ENCODE data around the gene NUAK2. TPM values are rescaled to one million over a fixed set of nuclear protein-coding genes. Genes with fewer than 3 reads are reported as not detected.
"Not testable (repeated sequence)": the region's sequence is repeated elsewhere in the genome, so short reads cannot be mapped to it uniquely, and the experiment has no call there.

NUAK2 gene
- 1.8 and 2.2 TPM in 2 replicates for total RNA-seq (2014; rRNA removed; shearing (Covaris generic))
- 4.7 TPM in 2 replicates for polyA plus RNA-seq (2015; cell fraction: cytosol; rRNA removed)
- polyA plus RNA-seq (2015; cell fraction: nucleus; rRNA removed): 10.2 and 11.0 TPM in 2 replicates

DNA sequence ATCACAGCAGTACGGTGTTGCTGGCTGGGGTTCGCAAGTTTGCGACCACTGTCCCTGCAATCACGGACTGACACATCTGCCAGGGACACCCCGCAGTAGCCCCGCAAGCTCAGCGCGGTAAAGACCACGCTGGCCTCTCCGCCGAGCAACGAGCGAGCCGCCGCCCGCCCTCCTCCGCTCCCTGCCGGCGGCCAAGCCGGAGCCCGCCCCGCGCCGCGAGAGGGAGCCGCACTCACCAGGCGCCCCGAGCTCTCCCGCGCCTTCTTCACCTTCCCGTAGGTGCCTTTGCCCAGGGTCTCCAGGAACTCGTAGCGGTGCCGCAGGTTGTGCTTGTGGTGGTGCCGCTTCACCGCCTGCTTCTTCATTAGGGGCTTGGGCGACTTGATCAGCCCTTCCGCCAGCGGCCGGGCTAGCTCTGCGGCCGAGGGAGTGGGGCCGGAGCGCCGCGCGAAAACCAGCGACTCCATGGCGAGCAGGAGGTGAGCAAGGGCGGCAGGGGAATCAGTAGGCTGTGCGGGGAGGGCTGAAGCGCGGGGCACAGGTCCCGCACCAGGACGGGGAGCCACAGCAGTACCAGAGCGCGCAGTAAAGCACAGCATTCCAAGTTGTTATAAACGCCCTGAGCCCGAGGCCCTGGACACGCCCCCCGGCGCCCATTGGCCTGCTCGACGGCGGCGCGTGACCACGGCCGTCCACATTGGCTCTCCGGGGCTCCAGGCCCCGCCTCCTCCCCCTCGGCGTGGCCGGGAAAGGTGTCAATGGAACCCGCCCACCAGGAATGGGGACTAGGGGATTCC lies at the start of gene NUAK2:
Gene NUAK2, minus strand, starts transcription at position 584 of the 797 bp plus-strand sequence. Its CDS starts 117 bp downstream, at position 467.
- DNase-seq (ENCODE audit: low read depth): peak; percentile 85

DNA sequence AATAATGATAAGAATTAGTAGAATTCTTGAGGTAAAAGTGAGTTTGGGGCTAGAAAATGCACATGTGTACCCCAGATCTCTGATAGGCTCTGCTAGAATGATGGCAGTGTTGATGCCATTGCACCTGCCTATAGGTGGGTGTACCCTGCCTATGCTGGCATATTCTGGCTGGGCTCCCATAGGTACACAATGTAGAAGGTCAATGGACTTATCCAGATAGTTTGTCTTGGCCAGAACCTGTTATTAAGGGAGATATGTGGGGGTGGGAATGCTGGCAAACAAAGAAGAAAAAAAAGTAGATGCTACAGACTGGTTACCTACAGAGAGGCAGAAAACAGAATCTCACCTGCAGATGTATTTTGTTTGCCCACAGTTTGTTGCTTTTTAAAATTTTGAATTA lies 49.2 kb upstream of the NUAK2 start:
- DNase-seq (ENCODE audit: low read depth): no peak

DNA sequence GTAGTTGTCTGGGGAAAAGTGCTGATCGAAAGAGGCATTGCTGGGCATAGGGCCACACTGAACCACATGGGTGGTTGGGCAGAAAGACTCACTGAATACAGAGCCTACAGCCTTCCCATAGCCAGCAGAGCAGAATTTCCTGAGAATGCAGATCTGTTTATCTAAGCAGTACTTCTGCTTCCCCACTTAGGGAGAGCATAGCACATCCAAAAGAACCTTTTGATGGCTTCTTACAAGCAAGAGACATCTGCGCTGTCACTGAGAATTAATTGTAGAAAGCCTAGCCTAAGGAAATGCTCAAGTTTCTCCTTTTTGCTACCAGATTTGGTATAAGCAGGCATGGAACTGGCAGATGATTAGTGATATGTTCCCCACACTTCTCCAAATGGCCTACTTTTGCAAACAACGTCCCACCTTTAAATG lies 48.2 kb upstream of the NUAK2 start:
- DNase-seq (ENCODE audit: low read depth): no peak

DNA sequence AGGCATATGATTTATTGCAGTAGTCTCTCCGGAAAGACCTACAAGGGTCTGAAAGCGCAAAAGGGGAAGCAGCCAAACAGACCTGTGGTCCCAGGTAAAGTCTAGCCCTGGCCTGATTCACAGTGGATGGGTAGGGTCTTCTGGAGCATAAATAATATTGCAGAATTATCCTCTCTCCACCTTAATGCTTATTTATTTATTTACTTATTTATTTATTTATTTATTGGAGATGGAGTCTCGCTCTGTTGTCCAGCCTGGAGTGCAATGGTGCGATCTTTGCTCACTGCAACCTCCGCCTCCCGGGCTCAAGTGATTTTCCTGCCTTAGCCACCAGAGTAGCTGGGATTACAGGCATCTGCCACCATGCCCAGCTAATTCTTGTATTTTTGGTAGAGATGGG lies 46.9 kb upstream of the NUAK2 start:
- DNase-seq (ENCODE audit: low read depth): no peak

DNA sequence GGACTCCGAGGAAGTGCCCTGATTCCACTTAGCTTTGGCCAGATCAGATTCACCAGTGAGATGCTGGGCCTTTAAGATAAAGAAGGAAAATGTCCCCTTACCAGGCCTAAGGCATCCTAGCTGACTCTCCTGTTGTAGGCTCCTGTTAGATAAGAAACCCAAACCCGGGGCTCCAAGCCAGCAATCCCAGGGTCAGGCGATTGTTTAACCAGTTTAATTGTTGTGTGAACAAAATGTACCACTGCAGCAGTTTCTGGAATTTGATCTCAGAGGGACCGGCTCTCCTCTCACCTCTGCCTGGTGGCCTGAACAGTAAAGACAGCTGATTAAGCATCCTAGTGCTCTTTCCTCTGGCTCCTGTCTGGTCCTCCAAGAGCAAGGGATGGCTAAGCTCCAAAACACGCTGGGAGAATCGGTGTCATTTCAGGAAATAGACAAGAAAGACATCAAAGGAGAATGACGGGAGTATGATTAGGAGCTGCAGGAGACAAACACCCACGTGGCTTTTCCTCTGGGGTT lies 44.5 kb upstream of the NUAK2 start:
- DNase-seq (ENCODE audit: low read depth): peak; percentile 26

DNA sequence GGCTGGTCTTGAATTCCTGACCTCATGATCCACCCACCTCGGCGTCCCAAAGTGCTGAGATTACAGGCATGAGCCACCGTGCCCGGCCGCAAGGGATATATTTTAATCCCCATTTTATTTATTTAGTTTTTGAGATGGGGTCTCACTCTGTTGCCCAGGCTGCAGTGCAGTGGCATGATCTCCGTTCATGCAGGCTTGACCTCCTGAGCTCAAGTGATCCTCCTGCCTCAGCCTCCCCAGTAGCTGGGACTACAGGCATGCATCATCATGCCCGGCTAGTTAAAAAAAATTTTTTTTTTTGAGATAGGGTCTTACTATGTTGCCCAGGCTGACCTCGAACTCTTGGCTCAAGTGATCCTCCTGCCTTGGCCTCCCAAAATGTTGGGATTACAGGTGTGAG lies 43.5 kb upstream of the NUAK2 start:
- DNase-seq (ENCODE audit: low read depth): not testable (repeated sequence)

DNA sequence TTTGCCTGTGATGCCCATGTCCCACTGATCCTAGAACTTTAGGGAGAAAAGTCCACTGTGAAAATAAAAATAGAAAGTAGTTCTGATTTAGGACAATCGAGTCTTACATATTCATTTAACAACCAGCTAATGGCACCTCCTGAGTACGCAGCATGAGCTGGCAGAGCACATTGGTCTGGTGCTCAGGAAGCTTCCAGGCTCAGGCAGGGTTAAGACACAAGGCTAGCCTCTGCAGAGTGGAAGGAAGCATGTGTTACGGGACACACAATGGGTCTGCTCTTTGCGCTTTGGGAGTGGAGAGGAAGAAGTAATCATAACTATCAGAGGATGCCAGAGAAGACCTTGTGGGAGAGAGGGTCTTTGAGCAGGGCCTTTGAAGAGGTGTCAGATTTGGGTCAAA lies 39.3 kb upstream of the NUAK2 start:
- no peak for DNase-seq (ENCODE audit: low read depth)

DNA sequence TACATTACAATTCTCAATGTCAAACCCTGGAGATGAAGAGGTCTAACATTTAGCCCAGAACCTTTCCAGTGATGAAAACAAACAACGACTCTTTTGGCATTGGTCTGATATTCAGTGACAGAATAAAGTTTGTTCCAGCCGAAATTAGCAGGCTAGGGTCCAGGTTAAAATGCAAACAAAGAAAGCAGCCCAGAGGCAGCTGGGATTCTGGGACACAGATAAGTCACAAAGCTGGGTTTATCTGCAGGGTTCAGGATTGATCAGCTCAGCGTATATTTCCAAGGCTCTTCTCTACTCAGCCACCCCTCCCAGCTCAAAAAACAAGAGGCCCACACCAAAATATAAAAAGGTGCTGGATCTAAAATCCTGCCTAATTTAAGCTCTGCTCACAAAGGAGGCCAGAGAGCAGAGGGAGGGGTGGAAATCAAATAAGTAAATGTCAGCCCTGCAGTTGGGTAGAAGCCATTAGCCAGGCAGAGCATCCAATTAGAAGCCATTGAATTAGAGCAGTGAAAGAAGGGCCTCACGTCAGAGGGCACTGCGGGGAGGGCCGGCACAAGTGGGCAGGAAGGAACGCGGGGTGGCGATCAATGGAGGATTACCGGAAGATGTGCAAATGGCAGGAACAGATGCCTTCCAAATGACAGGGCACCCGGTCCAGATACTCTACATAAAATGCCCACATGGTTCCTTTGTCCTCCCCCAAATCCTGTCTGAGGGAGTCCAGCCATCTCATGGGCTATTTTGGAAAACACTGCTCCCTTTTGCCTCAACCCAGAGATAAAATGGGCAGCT lies 38.4 kb upstream of the NUAK2 start:
- DNase-seq (ENCODE audit: low read depth): no peak

DNA sequence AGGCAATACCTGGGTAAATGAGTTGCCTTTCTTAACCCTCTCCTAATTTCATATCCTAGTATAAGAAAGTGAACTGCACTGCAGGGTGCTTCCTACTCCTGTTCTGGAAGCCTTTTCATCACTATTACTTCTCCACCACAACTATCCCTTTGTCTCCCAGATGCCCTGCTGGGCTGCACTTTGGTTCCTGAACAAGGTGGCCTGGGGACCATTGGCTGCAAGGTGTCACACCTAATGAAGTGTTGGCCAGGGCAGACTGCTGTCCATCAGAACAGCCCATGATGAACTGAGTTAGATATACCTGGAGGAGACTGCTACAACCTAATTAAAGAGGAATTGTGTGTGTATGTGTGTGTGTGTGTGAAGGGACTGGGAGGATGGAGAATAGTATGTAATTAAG lies 37.0 kb upstream of the NUAK2 start:
- DNase-seq (ENCODE audit: low read depth): no peak

DNA sequence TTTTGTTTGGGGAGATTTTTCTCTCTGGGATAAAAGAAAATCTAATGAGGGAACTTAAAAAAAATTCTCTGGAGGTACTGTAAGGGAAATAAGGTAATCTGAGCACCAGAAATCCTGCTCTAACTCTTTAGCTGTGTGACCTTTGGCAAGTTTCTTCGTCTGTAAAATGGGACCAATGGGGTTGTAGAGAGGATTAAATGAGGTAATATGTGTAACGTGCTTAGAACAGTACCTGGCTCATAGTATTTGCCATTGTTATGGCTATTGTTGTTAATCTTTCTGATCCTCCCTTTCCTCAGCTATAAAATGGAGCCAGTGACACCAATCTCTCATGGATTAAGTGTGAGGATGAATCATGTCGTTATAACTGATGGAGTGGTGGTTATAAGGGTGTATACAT lies 36.0 kb upstream of the NUAK2 start:
- no peak for DNase-seq (ENCODE audit: low read depth)

DNA sequence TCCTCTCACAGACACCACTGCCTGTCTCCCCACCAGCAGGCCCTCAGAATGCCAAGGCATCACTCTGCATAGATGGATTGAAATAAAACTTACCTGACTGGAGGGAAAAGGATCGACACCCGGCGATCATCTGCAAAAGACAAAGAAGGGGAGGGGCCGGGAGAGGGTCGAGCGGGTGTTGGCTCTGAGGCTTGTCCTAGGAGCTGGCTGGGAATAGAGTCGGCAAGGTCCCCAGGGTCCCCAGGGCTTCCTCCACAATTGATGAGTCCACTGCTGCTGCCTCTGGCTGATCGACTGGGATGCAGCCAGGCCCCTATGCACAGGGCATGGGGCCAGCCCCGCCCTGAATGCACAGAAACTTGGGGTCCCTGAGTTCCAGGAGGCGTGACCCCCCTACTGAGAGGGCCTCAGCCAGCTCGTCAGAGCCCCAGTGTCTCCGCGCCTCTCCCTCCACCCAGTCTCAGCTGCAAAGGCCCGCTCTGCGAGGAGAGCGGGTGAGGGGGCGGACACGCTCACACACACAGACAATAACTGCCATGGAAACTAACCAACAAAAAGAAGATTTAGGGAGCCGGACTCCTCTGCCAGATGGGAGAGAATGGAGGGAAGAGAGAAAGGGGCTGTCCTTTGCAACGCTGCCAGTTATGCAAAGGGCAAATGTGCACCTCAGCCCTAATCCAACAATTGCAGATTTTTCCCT lies 35.0 kb upstream of the NUAK2 start, which contains the start of gene KLHDC8A:
Gene KLHDC8A, minus strand, starts transcription at position 483 of the 700 bp plus-strand sequence. CDS start 13,318 bp downstream, outside the sequence.
- no peak for DNase-seq (ENCODE audit: low read depth)

DNA sequence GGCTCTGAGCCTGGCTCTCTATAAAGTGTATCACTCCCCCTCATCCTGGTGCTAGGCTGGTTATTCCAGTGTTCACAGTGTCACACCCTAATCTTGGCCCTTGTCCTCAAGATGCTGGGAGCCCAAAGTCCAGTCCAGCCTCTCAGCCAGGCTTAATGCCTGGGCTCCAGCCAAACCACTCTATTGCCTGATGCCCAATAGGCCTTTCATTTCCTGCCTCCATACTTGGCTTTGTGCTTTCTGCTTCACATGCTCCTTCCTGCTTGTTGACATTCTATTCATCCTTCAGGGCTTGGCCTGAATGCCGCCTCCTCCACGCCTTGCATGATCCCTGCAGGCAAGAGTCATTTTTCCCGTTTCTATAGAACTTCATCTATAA lies 33.5 kb upstream of the NUAK2 start:
- DNase-seq (ENCODE audit: low read depth): peak; percentile 25

DNA sequence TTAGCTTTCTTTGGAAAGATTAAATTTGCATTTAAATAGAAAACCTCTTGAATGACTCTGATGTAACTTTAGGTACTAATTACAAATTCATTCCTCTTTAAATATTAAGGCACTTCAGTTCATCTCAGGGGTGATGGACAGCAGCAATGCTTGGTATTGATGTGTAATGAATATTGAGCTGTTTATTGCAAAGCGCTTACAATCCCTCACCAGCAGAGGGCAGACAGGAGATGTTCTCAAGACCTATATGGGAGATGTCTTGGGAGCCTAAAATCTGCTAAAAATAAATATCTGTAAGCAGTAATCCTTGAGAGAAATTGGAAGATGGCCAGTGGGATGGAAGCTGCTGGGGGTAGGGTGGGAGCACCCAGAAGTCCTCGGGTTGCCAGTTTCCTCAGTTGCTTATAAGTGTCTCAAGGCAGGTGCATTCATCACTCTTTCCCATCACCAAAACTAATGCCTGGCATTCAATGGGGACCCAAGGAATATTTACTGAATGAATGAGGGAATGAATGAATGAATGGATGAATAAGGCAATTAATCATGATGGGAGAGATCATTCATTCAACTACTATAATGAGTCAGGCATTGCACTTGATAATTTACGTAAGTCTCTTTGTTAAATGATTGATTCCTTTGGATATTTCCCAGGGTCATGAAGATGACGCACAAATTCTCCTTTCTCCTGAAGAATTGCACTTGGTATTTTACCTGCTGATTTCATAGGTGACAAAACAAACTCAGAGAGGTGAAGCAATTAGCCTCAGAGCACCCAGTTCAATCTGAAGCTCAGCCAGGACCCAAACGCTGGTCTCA lies 32.9 kb upstream of the NUAK2 start:
- DNase-seq (ENCODE audit: low read depth): peak; percentile 30

DNA sequence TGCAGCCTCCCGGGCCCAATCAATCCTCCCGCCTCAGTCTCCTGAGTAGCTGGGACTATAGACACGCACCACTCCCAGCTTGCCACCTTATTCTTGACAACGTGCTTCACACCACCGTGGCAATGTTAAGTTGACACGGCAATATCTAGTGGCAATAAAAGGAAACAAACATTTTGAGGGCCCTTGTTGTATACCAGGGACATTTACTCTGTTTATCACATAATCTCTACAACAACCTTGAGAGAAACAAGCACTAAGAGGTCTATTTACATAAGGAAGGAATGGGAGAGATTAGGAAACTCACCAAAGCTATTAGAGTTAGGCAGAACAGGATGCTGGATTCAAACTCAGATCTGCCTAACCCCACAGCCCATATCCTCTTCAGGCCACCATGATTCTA lies 32.1 kb upstream of the NUAK2 start:
- DNase-seq (ENCODE audit: low read depth): no peak

DNA sequence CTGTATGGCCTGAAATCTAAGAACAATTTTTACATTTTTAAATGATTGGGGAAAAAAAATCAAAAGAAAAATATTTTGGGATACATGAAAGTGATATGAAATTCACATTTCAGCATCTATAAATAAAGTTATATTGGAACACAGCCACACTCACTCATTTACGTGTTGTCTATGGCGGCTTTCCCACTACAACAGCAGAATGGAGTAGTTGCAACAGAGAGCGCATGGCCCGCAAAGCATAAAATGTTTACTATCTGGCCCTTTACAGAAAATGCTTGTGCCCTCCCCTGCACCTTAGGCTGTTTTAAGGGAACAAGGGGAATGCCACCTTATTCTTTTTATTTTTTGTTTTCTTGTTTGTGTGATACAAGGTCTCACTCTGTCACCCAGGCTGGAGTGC lies 31.6 kb upstream of the NUAK2 start:
- DNase-seq (ENCODE audit: low read depth): no peak

DNA sequence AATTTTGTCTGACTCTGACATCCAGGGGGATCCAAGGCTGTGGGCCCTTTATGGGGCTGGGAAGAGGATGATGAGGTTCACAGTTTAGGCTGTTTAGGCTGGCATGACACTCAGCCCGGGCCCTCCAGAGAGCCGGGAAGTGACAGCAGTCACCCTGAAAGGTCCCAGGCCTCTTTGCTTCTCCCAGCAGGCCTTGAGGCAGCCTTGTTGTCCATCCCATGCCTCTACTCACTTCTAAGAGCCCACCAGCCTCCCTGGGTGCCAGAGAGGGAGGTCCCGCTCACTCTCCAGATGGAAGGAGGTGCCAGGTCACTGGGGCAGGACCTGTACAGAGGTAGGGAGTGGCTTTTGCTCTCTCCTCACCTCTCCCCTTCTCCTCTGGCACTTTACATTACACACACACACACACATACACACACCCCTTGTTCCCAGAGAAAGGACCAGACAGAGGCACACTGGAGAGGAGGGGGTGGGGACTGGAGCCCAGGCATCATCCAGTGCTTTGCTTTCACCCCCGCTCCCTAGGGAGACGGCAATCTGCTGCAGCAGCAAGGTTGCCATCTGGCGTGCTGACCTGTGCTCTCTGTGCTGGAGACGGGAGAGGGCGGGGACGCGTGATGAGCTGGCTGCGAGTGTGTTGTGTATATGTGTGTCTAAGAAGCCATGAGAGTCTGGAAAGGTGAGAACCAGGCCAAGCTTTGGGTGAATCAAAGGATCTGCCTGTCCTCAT lies 30.6 kb upstream of the NUAK2 start:
- DNase-seq (ENCODE audit: low read depth): peak; percentile 32

DNA sequence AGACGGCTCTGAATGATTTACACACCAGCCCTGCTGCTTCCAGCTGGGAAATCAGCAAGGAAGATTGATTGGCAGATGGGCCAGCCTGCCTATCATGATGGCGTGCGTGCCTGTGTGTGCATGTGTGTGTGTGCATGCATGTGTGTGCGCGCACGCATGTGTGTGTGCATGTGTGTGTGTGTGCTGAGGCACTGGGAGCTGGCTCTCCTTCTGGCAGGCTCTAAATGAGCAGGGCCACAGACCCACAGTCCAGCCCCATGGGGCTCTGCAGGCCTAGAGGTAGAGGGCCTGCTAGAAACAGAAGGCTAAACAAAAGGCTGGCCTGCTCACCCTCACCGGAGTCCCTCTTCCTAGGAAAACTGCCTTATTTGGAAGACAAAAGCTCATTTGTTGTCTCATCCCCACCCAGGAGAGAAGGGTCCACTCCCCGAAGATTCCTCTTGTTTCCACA lies 29.2 kb upstream of the NUAK2 start:
- DNase-seq (ENCODE audit: low read depth): no peak

DNA sequence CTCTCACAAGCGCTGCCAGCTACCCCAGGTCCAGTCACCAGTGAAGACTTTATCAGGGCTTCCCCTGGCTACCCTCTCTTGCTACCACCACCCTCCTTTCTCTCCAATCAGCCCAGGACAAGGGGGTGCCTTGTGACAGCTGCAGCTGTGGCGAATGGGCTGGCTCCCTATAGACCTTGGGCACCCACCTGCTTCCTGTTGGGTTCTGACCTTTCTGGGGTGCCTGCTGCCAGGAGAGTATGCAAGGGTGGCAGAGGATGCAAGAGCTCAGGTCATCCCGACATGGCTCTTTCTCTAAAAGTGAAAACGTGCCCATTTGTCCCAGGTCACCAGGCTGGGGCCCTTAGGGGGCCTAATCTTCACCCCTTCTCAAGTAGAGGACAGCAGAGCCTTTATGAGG lies 28.6 kb upstream of the NUAK2 start:
- no peak for DNase-seq (ENCODE audit: low read depth)

DNA sequence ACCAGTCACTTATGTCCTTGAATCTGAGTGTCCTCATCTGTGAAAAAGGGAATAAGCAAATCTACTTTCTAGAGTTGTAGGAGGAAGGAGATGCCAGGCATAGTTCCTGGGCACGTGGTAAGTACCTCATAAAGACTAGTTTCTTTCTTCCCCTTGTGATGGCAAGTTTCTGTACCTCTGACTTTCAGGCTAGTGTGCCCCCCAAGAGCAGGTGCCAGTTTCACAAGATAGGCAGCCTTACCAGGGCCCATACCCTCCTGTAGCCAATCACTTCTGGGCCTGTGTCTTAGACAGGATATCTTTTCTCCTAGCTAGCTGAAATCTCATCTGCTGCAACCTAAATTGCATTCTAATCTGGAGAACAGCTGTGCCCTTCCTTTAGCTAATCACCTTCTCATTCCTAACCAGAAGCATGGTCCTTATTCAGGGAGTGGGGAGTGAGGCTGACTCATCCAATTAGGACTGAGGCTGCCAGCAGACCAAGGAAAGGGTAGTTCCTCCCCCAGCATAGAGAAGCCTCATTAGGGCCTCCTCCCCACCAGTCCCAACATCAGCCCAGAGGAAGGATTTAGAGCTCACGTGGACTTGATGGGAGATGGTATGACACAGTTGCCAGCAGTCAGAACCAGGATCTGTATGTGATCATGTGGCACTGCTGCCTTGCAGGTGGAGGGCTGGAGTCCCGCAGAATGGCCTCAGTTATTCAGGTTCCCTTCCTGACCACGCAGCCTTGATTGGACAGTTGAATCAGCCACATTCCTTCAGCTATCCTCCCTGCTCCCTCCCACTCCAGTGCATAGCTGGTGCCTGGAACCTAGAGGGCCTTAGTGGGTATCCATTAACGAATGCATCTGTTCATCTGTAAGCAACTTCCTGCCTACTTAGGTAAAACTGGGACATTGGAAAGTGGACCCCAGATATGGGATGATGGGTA lies 27.3 kb upstream of the NUAK2 start:
- peak; percentile 18 for DNase-seq (ENCODE audit: low read depth)

Data from HT1080 (cell line).